Pons (tissue), 1 donor: ENCODE measurements around the gene ZNF600.
A peak's percentile ranks its signal among the peaks of the same experiment; 100 is the strongest.
"Not testable (repeated sequence)": the region's sequence is repeated elsewhere in the genome, so short reads cannot be mapped to it uniquely, and the experiment has no call there.

Experiments used
- DNase-seq: peaks from one replicate; pipeline ENCODE4 v3.0.0-alpha.2; 2016; ENCODE audit warnings: low spot score

ZNF600 gene

DNA sequence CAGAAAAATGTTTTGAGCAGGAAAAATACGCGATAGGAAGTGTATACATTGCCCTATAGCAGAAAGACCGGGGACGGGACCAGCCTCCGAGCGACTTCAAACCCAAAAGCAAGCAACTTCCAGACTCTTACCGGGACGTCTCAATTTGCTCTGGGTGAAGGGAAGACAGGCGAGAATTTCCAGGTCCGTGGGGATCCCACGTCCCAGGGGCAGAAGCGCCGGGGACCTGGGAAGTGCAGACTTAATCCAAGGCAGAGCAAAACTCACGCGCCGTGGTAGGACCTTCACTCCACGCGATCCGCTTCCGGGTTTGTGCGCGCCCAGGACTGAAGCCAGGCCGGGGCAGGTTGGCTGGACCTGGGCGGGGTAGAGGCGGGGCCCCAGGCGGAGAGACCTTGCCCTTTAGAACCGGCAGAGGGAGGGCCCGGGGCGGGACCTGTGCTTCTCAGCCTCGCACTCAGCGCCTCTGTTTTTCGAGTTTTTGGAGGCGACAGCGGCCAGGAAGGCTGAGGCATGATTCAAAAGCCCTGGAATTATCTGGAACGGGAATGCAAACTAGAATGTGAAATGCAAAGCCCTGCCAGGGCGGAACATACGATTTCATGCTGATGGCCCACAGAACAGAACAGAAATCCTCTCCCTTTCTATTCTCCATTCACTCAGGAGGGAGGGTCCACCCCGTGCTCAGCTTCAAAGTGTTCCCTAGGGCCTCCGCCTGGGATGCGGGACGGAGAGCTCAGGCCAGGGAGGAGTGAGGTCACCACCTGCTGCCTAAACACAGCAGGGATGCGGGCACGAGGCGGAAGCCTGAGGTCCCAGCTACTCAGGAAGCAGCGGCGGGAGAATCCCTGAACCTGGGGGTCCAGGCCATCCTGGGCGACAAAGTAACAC lies at the start of gene ZNF600:
ZNF600 (minus strand) TSS at position 328 of the 891 bp plus-strand sequence. CDS start 7,903 bp downstream, outside the sequence.
- peak; percentile 42 for DNase-seq

DNA sequence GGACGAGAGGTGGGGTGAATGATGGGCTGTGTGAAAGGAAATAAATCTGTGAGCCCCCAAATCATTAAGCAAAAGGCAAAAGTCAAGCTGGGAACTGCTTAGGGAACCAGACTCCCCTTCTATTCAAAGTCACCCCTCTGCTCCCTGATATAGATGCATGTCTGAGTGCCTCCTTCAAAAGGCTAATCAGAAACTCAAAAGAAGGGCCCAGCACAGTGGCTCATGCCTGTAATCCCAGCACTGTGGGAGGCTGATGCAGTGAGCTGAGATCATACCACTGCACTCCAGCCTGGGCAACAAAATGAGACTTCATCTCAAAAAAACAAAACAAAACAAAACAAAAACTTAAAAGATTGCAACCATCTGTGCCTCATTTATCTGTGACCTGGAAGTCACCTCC lies 47.7 kb upstream of the ZNF600 start:
- not testable (repeated sequence) for DNase-seq

DNA sequence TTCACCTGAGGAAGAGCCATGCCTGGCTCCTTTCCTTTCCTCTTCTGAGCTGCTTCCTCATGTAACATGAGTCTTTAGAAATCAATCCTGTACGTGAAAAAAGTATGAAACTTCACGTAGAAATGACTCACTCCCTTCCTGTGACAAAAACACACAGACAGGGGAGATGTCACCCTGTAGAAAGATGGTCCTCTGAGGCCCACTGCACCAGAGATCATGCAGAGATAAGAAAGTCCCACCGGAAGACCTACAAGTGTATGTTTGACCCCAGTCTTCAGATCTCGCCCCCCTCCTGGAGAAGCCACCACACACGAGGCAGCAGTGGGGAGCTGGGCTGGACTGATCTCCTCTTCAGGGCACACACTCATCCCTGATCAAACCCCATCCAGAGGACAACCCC lies 47.0 kb upstream of the ZNF600 start:
- DNase-seq = not testable (repeated sequence)

DNA sequence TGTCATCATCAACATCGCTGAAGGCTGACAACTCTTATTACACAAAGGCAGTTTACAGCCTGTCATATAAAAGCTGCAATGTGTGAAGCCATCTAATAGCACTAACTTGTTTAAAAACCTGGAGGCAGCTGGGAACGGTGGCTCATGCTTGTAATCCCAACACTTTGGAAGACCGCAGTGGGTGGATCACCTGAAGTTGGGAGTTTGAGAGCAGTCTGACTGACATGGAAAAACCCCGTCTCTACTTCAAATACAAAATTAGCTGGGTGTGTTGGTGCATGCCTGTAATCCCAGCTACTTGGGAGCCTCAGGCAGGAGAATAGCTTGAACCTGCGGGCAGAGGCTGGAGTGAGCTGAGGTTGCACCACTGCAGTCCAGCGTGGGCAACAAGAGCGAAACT lies 43.3 kb upstream of the ZNF600 start:
- not testable (repeated sequence) for DNase-seq

DNA sequence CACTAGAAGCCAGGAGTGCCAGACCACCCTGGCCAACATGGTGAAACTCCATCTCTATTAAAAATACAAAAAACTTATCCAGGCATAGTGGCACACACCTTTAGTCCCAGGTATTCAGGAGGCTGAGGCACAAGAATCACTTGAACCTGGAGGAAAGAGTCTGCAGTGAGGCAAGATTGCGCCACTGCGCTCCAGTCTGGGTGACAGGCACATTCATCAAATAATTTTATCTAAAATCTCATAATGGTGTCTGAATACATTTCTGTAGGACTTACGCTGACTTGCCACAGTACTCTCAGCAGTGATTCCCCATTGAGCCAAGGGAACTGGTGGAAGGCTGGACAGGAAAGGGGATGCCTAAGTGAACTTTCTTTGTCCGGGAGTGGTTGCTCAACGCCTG lies 39.2 kb upstream of the ZNF600 start:
- no peak for DNase-seq

DNA sequence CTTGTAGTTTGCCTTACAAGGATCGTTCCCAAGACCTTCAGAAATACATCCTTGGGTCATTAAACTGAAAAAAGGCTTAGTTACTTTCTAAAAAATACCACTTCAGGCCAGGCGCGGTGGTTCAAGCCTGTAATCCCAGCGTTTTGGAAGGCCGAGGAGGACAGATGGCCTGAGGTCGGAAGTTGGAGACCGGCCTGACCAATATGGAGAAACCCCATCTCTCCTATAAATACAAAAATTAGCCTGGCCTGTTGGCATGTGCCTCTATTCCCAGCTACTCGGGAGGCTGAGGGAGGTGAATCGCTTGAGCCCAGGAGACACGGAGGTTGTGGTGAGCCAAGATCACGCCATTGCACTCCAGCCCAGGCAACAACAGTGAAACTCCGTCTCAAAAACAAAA lies 37.1 kb upstream of the ZNF600 start:
- no peak for DNase-seq

DNA sequence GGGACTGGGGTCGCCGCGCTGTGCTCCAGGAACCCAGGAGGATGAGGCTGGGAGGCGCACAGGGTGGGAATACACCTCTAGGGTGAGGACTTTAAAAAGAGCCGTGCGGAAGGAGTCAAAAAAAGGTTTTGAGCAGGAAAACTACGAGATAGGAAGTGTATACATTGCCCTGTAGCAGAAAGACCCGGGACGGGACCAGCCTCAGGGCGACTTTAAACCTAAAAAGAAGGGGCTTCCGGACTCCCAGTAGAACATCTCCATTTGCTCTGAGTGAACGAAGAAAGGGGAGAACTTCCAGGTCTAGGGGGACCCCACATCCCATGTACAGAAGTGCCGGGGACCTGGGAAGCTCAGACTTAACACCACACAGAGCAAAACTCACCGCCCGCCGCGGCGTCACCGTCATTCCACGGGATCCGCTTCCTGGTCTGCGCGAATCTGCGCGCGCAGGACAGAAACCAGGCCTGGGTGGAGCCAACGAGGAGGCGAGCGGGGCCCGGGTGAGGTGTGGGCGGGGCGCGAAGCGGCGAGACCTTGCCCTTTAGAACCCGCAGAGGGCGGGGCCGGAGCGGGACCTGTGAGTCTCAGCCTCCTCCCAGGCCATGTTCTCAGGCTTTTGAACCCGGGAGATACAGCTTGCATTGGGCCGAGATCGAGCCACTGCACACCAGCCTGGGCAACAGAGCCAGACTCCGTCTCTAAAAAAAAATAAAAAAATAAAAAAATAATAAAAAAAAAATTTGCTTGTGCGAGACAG lies 34.8 kb upstream of the ZNF600 start, which contains the start of gene ZNF28:
ZNF28 (minus strand) TSS at position 430 of the 757 bp plus-strand sequence. CDS start 3,675 bp downstream, outside the sequence.
- peak; percentile 38 for DNase-seq

DNA sequence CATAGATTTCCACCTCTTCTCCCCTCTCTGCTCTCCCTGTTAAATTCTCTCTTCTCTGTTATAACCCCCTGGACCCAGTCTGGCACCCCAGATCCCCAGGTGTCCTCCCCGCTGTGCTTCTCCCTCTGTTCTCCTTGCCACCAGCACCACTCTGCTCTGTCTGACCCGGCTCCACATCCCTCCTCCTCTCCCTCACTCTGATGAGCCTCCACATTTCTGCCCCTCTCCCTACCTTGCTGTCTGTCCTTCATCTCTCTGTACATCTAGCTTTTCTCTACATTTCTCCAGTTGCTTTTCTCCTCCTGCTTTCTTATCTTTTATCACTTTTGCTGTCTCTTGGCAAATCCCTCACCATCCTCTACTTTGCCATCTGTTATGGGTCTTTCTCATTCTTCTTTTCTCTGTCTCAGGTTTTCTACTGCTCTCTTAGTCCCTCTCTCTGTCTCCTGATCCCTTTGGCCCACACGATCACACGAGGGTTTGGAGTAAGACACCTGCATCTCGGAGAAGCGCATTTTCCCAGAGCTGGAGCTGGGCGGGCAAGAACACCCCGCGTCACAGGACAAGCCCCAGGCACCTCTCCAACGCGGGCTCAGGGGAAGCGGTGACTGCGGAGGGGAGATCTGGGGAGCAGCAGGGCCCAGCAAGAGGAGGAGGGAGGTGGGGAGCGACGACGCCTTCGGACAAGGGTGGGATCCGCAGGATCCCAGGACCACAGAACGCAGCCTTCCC lies 34.0 kb upstream of the ZNF600 start:
- DNase-seq = peak; percentile 8

DNA sequence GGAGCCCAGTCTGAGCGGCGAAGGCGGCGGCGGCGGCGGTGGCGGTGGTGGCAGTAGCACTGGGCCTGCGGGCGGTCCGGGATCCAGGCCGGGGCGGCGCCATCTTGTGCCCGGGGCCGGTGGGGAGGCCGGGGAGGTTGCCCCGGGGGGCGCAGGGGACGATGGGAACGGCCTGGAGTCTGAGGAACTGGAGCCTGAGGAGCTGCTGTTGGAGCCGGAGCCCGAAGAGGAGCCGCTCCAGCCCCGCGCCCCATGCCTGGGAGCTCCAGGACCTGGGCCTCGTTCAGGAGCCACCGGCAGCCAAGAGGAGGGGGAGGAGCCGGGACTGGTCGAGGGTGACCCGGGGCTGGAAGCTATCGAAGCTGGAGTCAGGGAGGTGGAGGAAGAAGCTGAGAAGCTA lies 23.2 kb upstream of the ZNF600 start:
- DNase-seq = no peak

DNA sequence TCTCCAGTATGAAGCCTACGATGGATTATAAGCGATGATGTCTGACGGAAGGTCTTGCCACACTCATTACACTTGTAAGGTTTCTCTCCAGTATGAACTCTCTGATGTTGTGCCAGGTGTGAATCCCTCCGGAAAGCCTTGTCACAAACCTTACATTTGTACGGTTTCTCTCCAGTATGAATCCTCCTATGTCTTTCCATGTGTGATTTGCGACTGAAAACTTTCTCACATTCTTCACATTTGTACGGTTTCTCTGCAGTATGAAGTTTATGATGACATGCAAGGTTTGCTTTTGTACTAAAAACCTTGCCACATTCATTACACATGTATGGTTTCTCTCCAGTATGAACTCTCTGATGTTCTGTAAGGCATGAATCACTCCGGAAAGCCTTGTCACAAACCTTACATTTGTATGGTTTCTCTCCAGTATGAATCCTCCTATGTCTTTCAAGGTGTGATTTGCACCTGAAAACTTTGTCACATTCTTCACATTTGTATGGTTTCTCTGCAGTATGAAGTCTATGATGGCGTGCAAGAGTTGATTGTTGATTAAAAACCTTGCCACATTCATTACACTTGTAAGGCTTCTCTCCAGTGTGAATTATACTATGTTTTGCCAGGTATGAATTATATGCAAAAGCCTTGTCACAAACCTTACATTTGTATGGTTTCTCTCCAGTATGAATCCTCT lies 13.5 kb upstream of the ZNF600 start:
- DNase-seq = not testable (repeated sequence)

DNA sequence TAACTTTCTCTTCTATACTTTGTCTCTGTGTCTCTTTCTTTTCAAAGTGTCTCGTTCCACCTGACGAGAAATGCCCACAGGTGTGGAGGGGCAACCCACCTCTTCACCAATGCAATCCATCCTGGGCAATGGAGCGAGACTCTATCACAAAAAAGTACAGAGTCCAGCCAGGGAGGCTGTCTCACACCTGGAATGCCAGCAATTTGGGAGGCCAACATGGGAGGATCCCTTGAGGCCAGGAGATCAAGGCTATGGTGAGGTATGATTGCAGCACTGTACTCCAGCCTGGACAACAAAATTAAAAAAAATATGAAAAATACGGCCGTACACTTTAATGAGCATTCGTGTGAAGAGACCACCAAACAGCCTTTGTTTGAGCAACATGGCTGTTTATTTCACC lies 2.8 kb upstream of the ZNF600 start:
- no peak for DNase-seq

DNA sequence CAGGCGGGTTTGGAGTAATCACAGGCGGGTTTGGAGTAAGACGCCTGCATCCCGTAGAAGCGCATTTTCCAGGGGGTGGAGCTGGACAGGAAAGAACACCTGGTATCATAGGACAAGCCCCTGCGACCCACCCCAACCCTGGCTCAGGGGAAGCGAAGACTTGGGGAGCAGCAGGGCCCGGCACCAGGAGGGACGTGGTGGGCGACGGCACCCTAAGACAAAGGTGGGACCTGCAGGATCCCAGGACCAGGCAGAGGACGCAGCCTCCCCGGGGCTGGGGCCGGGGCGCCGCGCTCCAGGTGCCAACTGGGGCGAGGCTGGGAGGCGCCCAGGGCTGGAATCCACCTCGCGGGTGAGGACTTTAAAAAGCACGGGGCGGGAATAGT lies 520 bp downstream of the ZNF600 start:
- no peak for DNase-seq

DNA sequence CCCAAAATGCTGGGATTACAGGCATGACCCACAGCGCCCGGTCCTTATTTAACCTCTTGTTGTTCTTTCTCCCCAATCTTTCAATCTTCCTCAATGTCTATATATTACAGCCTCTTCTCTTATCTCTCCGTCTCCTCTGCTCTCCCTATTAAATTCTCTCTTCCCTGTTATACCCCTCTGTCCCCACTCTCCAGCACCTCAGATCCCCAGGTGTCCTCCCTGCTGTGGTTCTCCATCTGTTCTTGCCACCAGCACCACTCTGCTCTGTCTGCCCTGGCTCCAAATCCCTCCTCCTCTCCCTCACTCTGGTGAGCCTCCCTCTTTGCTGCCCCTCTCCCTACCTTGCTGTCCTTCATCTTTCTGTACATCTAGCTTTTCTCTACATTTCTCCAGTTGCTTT lies 1.1 kb downstream of the ZNF600 start:
- no peak for DNase-seq

DNA sequence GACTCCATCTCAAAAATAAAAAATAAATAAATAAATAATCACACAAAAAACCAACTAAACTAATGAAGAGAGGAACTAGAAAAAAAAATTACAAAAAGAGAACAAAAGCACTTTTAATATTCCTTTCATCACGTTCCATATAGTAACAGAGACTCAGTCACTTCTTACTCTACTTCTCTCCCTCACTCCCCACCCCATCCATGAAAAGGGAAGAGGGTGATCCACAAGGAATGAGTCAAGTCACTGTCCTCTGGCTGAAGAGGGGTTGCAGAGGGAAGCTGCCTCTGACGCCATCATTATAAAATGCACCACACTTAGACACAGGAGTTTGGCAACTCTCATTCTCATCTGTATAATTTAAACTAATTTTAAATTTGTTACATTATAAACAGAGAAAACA lies 3.7 kb downstream of the ZNF600 start:
- DNase-seq = not testable (repeated sequence)

DNA sequence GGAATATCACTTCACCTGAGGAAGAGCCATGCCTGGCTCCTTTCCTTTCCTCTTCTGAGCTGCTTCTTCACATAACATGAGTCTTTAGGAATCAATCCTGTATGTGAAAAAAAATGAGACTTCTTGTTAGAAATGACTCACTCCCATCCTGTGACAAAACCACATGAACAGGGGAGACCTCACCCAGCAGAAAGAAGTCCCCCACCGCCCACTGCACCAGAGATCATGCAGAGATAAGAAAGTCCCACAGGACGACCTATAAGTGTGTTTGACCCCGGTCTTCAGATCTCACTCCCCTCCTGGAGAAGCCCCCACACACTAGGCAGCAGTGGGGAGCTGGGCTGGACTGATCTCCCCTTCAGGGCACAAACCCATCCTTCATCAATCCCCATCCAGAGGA lies 7.8 kb downstream of the ZNF600 start:
- DNase-seq = no peak

DNA sequence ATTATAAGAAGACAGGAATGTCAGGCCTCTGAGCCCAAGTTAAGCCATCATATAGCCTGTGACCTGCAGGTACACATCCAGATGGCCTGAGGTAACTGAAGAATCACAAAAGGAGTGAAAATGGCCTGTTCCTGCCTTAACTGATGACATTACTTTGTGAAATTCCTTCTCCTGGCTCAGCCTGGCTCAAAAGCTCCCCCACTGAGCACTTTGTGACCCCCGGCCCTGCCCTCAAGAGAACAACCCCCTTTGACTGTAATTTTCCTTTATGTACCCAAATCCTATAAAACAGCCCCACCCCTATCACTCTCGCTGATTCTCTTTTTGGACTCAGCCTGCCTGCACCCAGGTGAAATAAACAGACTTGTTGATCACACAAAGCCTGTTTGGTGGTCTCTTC lies 30.1 kb downstream of the ZNF600 start:
- DNase-seq = not testable (repeated sequence)

DNA sequence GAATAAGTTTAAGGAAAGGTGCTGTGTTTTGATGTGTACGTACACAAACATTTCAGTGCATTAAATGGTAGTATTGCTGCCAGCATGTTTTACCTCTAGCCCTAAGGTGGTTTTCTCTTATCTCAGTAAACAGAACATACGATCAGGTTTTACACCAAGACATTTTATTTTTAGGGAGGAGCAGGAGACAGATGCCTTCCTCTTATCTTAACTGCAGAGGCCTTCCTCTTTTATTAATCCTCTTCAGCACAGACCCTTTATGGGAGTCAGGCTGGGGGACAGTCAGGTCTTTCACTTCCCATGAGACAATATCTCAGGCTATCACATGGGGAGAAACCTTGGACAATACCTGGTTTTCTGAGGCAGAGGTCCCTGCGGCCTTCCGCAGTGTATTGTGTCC lies 36.8 kb downstream of the ZNF600 start:
- no peak for DNase-seq

DNA sequence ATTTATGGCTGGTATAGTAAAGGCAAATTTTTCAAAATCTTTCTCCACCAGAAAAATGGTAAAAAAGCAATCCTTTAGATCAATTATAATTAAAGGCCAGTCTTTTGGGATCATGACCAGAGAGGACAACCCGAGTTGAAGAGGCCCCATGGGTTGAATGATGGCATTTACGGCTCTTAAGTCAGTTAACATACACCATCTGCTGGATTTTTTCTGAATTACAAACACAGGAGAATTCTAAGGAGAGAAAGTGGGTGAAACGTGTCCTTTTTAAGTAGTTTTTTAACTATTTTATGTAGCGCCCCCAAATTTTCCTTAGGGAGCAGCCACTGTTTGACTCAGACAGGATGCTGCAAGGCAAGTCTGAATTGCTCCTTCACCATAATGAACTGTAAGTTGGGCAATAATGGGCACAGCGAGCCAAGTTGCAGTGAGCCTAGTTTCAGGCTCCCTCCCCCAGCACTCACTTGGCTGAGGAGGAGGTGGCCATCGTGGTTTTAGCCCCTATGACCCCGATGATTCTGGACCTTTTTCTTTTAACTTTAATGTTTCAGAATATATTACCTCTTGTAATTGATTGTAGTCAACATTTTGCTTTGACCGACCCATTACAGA lies 38.1 kb downstream of the ZNF600 start:
- peak; percentile 80 for DNase-seq

DNA sequence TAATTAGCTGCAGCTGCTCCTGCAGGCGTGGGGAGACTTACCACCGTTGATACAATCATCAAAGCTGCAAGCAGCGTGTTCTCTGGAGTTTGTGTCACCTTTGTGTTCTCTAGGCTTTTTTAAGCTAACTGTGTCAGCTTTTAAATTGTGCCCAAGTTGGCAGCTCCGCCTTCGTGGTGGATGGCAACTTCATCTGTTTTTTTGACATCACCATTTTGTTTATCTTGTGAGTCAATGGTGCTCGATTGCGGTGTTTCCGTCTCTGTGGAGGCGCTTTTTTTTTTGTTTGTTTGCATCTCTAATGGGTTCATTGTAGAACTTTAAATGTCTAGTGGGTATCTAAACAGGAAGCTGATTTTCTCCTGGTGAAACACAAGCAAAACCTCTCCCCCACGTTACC lies 40.7 kb downstream of the ZNF600 start:
- not testable (repeated sequence) for DNase-seq

DNA sequence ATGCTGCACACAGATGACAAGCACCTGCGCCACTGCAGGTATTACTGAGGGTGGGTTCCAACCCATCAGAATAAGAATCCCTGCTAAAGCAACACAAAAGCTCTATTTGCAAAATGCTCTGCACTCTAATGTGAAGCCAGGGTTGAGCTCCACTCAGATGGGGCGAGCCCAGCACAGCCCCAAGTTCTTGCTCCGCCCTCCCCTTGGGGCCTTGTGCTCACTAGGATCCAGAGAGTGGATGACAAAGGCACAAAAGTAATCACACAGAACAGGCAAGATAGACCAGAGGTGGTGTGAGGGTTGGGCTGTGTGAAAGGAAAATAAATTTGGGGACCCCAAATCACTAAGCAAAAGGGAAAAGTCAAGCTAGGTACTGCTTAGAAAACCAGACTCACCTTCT lies 43.5 kb downstream of the ZNF600 start:
- no peak for DNase-seq

DNA sequence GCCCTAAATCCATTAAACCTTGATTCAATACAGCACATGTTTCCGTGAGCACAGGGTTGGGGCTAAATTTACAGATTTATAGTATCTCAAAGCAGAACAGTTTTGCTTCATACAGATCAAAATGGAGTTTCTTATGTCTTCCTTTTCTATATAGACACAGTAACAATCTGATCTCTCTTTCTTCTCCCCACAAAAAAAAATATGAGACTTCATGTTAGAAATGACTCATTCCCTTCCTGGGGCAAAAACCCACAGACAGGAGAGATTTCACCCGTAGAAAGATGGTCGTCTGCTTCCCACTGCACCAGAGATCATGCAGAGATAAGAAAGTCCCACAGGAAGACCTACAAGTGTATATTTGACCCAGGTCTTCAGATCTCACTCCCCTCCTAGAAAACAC lies 44.1 kb downstream of the ZNF600 start:
- no peak for DNase-seq
